Fibroblast of villous mesenchyme (primary cell): ENCODE measurements around the gene NLRP12. TPM values are rescaled to one million over a fixed set of nuclear protein-coding genes. Genes with fewer than 3 reads are reported as not detected.
A peak's percentile ranks its signal among the peaks of the same experiment; 100 is the strongest.

Experiments used
- DNase-seq: peaks from one replicate; pipeline ENCODE4 v3.0.0-alpha.2; 2010; ENCODE audit warnings: low read depth
- H3K4me3 ChIP-seq: 2 replicates; pipeline ENCODE4 v1.5.1; 2011; ENCODE audit warnings: low read depth, mild to moderate bottlenecking, low read length
- CTCF ChIP-seq: IDR thresholded peaks from 2 replicates; pipeline ENCODE4 v1.5.1; 2012; ENCODE audit warnings: low read depth, mild to moderate bottlenecking, low read length; ENCODE audit not compliant: insufficient read depth
- total RNA-seq: library from RNA; depleted of rRNA; stranded (reverse); fragments of >200 nt; gene quantifications from 2 replicates; pipeline ENCODE4 v1.2.3, GENCODE V29; 2012

Gene NLRP12
- total RNA-seq, 1 donor, result not detected

- no peak for TF ChIP-seq CTCF
- DNase-seq, result peak; percentile 65
- H3K4me3 ChIP-seq, result peak overlapping the region; percentile 92
Measured at GRCh38 chr19:53868091-53868891, 44.2 kb upstream of the NLRP12 start.

- peak; percentile 99 for DNase-seq
- no peak for TF ChIP-seq CTCF
- H3K4me3 ChIP-seq, result peak within 1 kb of the TSS; percentile 92
Measured at GRCh38 chr19:53867225-53868090, 43.3 kb upstream of the NLRP12 start, which contains the start of gene MYADM. Gene MYADM (plus strand): TSS chr19:53867883. CDS start chr19:53873530, 5,647 bp downstream.

GRCh38 chr19:53866865-53867224, 42.7 kb upstream of the NLRP12 start:
- TF ChIP-seq CTCF, result no peak
- H3K4me3 ChIP-seq, result peak overlapping the region; percentile 63
- DNase-seq, result no peak

GRCh38 chr19:53865918-53866864, 42.1 kb upstream of the NLRP12 start:
- peak overlapping the region; percentile 63 for H3K4me3 ChIP-seq
- peak; percentile 73 for DNase-seq
- no peak for TF ChIP-seq CTCF

GRCh38 chr19:53865523-53865917, 41.4 kb upstream of the NLRP12 start:
- no peak for TF ChIP-seq CTCF
- no peak for DNase-seq
- peak overlapping the region; percentile 63 for H3K4me3 ChIP-seq

GRCh38 chr19:53864308-53864836, 40.3 kb upstream of the NLRP12 start:
- TF ChIP-seq CTCF, result no peak

More at GRCh38 chr19:53864308-53864836, 40.3 kb upstream of the NLRP12 start:
- H3K4me3 ChIP-seq, result no peak overlapping the region
- DNase-seq, result no peak
